ENCODE measurements around the gene FSTL4.

DNA sequence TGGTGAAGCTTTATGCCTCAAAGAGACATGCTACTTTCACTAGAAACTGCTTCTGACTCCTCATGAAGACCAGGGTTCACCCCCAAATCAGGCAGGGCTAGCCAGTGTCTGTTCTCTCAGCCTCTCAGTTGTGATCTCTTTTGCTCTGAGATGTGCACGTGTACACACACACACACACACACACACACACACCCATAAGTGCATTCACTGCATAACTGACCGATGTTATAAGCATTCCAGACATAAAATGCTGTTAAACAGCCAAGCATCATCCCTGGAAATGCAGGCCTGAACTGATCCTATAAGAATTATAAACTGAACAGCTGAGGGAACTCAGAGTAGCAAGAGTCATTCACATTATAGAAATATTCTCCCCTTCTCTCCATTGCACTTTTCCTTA lies 85.0 kb downstream of the FSTL4 start:
- TF ChIP-seq, protein P1, sequence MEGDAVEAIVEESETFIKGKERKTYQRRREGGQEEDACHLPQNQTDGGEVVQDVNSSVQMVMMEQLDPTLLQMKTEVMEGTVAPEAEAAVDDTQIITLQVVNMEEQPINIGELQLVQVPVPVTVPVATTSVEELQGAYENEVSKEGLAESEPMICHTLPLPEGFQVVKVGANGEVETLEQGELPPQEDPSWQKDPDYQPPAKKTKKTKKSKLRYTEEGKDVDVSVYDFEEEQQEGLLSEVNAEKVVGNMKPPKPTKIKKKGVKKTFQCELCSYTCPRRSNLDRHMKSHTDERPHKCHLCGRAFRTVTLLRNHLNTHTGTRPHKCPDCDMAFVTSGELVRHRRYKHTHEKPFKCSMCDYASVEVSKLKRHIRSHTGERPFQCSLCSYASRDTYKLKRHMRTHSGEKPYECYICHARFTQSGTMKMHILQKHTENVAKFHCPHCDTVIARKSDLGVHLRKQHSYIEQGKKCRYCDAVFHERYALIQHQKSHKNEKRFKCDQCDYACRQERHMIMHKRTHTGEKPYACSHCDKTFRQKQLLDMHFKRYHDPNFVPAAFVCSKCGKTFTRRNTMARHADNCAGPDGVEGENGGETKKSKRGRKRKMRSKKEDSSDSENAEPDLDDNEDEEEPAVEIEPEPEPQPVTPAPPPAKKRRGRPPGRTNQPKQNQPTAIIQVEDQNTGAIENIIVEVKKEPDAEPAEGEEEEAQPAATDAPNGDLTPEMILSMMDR (IDR thresholded peaks at IDR 0.05; ENCODE audit: low read depth, low read length, missing input control): no peak
- no peak for TF ChIP-seq RAD21 (IDR thresholded peaks at IDR 0.05)
- no peak for TF ChIP-seq EGR1 (IDR thresholded peaks at IDR 0.05; ENCODE audit: low read depth in 2 of 2)
- TF ChIP-seq YY1 (IDR thresholded peaks at IDR 0.05): no peak
- TF ChIP-seq, protein P2, sequence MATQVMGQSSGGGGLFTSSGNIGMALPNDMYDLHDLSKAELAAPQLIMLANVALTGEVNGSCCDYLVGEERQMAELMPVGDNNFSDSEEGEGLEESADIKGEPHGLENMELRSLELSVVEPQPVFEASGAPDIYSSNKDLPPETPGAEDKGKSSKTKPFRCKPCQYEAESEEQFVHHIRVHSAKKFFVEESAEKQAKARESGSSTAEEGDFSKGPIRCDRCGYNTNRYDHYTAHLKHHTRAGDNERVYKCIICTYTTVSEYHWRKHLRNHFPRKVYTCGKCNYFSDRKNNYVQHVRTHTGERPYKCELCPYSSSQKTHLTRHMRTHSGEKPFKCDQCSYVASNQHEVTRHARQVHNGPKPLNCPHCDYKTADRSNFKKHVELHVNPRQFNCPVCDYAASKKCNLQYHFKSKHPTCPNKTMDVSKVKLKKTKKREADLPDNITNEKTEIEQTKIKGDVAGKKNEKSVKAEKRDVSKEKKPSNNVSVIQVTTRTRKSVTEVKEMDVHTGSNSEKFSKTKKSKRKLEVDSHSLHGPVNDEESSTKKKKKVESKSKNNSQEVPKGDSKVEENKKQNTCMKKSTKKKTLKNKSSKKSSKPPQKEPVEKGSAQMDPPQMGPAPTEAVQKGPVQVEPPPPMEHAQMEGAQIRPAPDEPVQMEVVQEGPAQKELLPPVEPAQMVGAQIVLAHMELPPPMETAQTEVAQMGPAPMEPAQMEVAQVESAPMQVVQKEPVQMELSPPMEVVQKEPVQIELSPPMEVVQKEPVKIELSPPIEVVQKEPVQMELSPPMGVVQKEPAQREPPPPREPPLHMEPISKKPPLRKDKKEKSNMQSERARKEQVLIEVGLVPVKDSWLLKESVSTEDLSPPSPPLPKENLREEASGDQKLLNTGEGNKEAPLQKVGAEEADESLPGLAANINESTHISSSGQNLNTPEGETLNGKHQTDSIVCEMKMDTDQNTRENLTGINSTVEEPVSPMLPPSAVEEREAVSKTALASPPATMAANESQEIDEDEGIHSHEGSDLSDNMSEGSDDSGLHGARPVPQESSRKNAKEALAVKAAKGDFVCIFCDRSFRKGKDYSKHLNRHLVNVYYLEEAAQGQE (IDR thresholded peaks at IDR 0.05): no peak
- no peak for TF ChIP-seq GABPA (IDR thresholded peaks at IDR 0.05 in 1 of 2, conservative IDR thresholded peaks at IDR 0.05 in 1 of 2)
- TF ChIP-seq, protein P3, sequence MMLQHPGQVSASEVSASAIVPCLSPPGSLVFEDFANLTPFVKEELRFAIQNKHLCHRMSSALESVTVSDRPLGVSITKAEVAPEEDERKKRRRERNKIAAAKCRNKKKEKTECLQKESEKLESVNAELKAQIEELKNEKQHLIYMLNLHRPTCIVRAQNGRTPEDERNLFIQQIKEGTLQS (IDR thresholded peaks at IDR 0.05): no peak
- no peak for TF ChIP-seq TAF1 (conservative IDR thresholded peaks at IDR 0.05)
- TF ChIP-seq, protein P4, sequence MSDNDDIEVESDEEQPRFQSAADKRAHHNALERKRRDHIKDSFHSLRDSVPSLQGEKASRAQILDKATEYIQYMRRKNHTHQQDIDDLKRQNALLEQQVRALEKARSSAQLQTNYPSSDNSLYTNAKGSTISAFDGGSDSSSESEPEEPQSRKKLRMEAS (IDR thresholded peaks at IDR 0.05): no peak
- no peak for TF ChIP-seq SP1 (IDR thresholded peaks at IDR 0.05)
- no peak for TF ChIP-seq JUND (IDR thresholded peaks at IDR 0.05)
- TF ChIP-seq FOXA2 (IDR thresholded peaks at IDR 0.05): no peak
- no peak for TF ChIP-seq RXRA (IDR thresholded peaks at IDR 0.05)

All from liver (tissue), 3 donors.